ENCODE data around the gene TFDP1. TPM values are rescaled to one million over a fixed set of nuclear protein-coding genes. Genes with fewer than 3 reads are reported as not detected.
A peak's percentile ranks its signal among the peaks of the same experiment; 100 is the strongest.

TFDP1 gene
- total and polyA plus RNA-seq, 7 donors: 26.5 to 57.1 (median 40.2) TPM

GRCh38 chr13:113632706-113633484, 48.3 kb downstream of the TFDP1 start:
- DNase-seq: peak; percentile 40
- WGBS, 2 donors: 96 to 97% methylated on average over 38 of the region's 38 CpGs
- Histone ChIP-seq H3K27ac (no peak overlapping the region), H3K4me3 (no peak overlapping the region), H3K9me3 (no peaks in the 10 kb centered on the region), H3K27me3 (no peaks in the 10 kb centered on the region), H3K36me3 (peaks cover 14 to 83% (median 28%) of the 10 kb centered on the region in 4 donors), H3K4me1 (no peaks in the 10 kb centered on the region)
- TF ChIP-seq POLR2AphosphoS5 (IDR thresholded peaks at IDR 0.05) (no peak), CTCF (IDR thresholded peaks at IDR 0.05) (no peak), POLR2A (IDR thresholded peaks at IDR 0.05) (no peak), EP300 (IDR thresholded peaks at IDR 0.05) (no peak)
- intact Hi-C loops (cut with DNase I): no loop called here

GRCh38 chr13:113633485-113633873, 48.9 kb downstream of the TFDP1 start:
- no peak overlapping the region for H3K27ac ChIP-seq
- H3K36me3 ChIP-seq: peaks cover 17 to 85% (median 30%) of the 10 kb centered on the region in 4 donors
- TF ChIP-seq POLR2A (IDR thresholded peaks at IDR 0.05): no peak
- no peak for TF ChIP-seq POLR2AphosphoS5 (IDR thresholded peaks at IDR 0.05)
- no peak for TF ChIP-seq CTCF (IDR thresholded peaks at IDR 0.05)
- no peak for TF ChIP-seq EP300 (IDR thresholded peaks at IDR 0.05)
- intact Hi-C loops (cut with DNase I): no loop called here
- H3K4me1 ChIP-seq: no peaks in the 10 kb centered on the region
- DNase-seq: peak; percentile 56
- no peak overlapping the region for H3K4me3 ChIP-seq
- H3K9me3 ChIP-seq: no peaks in the 10 kb centered on the region
- WGBS, 2 donors: 97% methylated on average over 18 of the region's 18 CpGs
- H3K27me3 ChIP-seq: no peaks in the 10 kb centered on the region

GRCh38 chr13:113634279-113635047, 49.9 kb downstream of the TFDP1 start:
- no peaks in the 10 kb centered on the region for H3K9me3 ChIP-seq
- H3K4me1 ChIP-seq: peaks cover 0 to 8% (median 3%) of the 10 kb centered on the region in 4 donors
- peak; percentile 14 for DNase-seq
- H3K27me3 ChIP-seq: no peaks in the 10 kb centered on the region
- intact Hi-C loops (cut with DNase I): no loop called here
- WGBS, 2 donors: 91 to 96% methylated on average over 16 of the region's 16 CpGs
- no peak overlapping the region for H3K4me3 ChIP-seq
- peaks cover 17 to 84% (median 30%) of the 10 kb centered on the region in 4 donors for H3K36me3 ChIP-seq
- TF ChIP-seq POLR2A (IDR thresholded peaks at IDR 0.05): no peak
- no peak for TF ChIP-seq POLR2AphosphoS5 (IDR thresholded peaks at IDR 0.05)
- no peak for TF ChIP-seq CTCF (IDR thresholded peaks at IDR 0.05)
- TF ChIP-seq EP300 (IDR thresholded peaks at IDR 0.05): no peak
- no peak overlapping the region for H3K27ac ChIP-seq

- no peaks in the 10 kb centered on the region for H3K9me3 ChIP-seq
- intact Hi-C loops (cut with DNase I): no loop called here
- H3K4me3 ChIP-seq: no peak overlapping the region
- TF ChIP-seq EP300 (IDR thresholded peaks at IDR 0.05) (no peak), POLR2AphosphoS5 (IDR thresholded peaks at IDR 0.05) (no peak)
- no peak overlapping the region for H3K27ac ChIP-seq
- WGBS, 2 donors: 94 to 96% methylated on average over 7 of the region's 7 CpGs
- peaks cover 17 to 85% (median 32%) of the 10 kb centered on the region in 4 donors for H3K36me3 ChIP-seq
- H3K27me3 ChIP-seq: no peaks in the 10 kb centered on the region
- H3K4me1 ChIP-seq: peaks cover 0 to 14% (median 4%) of the 10 kb centered on the region in 4 donors
- DNase-seq: no peak
These were observed 50.5 kb downstream of the TFDP1 start for GRCh38 chr13:113635048-113635420.

- H3K36me3 ChIP-seq: peaks cover 17 to 90% (median 34%) of the 10 kb centered on the region in 4 donors
- intact Hi-C loops (cut with DNase I): no loop called here
- no peak overlapping the region for H3K4me3 ChIP-seq
- H3K9me3 ChIP-seq: no peaks in the 10 kb centered on the region
- TF ChIP-seq CTCF (IDR thresholded peaks at IDR 0.05) (no peak), POLR2AphosphoS5 (IDR thresholded peaks at IDR 0.05) (no peak), EP300 (IDR thresholded peaks at IDR 0.05) (no peak), POLR2A (IDR thresholded peaks at IDR 0.05) (no peak)
- H3K27ac ChIP-seq: no peak overlapping the region
- peaks cover 0 to 14% (median 4%) of the 10 kb centered on the region in 4 donors for H3K4me1 ChIP-seq
- peak; percentile 34 for DNase-seq
- WGBS, 2 donors: 97 to 98% methylated on average over 25 of the region's 25 CpGs
- no peaks in the 10 kb centered on the region for H3K27me3 ChIP-seq
These were observed 51.2 kb downstream of the TFDP1 start for GRCh38 chr13:113635709-113636108.

All from sigmoid colon (tissue), 7 donors.